ENCODE results near the gene GORAB. TPM values are rescaled to one million over a fixed set of nuclear protein-coding genes. Genes with fewer than 3 reads are reported as not detected.
A peak's percentile ranks its signal among the peaks of the same experiment; 100 is the strongest.

Gene GORAB
- polyA plus RNA-seq, 4 donors = 18.3 to 21.2 (median 20.9) TPM

DNA sequence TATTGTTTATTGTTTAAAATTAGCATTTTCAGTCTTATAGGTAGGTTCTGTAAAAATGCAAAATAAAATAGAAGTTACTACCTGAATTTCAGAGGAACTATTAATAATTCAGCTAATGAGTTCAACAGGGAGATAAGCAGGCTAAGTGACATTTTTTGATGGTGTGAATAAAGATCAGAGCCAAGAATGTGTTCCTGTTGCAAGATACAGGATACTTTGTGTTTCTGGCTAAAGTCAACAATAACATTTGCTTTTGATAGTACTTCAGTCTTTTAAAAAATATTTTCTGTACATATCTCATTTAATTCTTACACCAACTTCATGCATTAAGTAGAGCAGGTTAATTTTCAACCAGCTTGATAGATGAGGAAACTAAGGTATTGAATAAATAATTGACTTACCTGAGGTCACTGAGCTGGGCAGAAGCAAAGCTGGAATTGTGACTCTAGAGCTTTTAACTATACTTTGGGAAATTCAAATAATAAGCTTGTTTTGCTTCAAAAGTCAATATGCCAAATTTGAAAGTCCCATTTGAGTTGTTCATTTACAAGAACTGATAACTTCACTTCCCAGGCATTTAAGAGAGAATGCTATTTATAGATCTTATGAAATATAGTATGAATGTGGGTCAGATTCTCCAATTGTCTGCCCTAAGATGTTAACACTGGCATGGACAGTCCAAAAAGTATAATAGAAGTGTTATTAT lies 6.0 kb downstream of the GORAB start:
- DNase-seq (ENCODE audit: low read depth in 4 of 4, low spot score in 3 of 4) = no peak

- no peak for DNase-seq (ENCODE audit: low read depth in 4 of 4, low spot score in 3 of 4)
These were observed 6.7 kb downstream of the GORAB start for GRCh38 chr1:170538687-170539086.

GRCh38 chr1:170539154-170539553 lies 7.2 kb downstream of the GORAB start:
- DNase-seq (ENCODE audit: low read depth in 4 of 4, low spot score in 3 of 4) = no peak

DNA sequence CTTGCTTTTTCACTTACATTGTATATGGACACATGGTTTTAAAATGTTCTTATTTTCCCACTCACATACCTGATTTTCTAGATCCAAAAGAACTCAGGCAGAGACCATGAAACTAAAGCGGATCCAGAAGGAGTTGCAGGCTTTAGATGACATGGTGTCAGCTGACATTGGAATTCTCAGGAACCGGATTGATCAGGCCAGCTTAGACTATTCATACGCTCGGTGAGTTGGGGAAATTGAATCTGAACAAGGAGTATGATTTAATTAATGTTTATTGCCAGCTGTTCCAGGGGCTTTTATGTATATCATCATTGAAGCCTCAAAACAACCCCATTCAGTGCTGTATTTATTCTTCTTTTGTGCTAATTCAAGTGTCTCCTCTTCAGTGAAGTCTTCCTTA lies 12.7 kb downstream of the GORAB start:
- DNase-seq (ENCODE audit: low read depth in 4 of 4, low spot score in 3 of 4) = no peak

GRCh38 chr1:170545476-170545875 lies 13.5 kb downstream of the GORAB start:
- DNase-seq (ENCODE audit: low read depth in 4 of 4, low spot score in 3 of 4) = no peak

DNA sequence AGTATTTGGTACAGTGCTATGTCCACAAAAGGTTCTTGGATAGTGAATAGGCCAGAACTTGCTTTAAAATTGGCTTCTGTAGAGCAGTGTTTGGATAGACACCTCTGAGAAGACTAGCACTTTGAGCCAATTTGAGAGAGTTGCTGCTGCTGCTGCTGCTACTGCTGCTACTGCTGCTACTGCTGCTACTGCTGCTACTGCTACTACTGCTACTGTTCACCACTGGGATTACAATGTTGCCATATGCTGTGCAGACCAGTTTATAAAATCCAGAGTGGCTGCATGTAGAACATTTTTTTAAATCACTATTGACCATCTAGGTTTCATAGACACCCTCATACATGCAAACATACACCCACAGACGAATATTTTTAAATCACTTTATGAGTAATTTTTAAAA lies 15.3 kb downstream of the GORAB start:
- DNase-seq (ENCODE audit: low read depth in 4 of 4, low spot score in 3 of 4) = no peak

- no peak for DNase-seq (ENCODE audit: low read depth in 4 of 4, low spot score in 3 of 4)
These were observed 16.5 kb downstream of the GORAB start for GRCh38 chr1:170548497-170548896.

GRCh38 chr1:170555370-170555769 lies 23.4 kb downstream of the GORAB start:
- DNase-seq (ENCODE audit: low read depth in 4 of 4, low spot score in 3 of 4) = no peak

DNA sequence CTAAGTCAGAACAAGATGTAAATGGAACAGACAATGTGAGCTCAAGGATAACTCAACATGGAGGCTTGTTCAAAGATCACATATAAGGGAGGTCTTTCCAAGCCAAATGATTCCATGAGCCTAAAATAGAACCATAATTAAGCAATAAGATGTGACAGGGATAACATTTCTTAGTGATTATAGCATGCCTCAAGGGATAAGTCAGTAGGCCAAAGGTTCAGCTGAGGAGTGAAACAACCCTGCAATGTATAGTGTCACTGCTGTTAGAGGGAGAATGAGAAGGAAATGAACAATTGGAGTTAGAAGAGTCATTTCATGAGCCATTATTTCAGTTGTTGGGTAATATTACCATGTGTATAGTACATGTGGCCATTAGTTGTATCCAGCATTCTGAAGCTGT lies 25.0 kb downstream of the GORAB start:
- no peak for DNase-seq (ENCODE audit: low read depth in 4 of 4, low spot score in 3 of 4)

DNA sequence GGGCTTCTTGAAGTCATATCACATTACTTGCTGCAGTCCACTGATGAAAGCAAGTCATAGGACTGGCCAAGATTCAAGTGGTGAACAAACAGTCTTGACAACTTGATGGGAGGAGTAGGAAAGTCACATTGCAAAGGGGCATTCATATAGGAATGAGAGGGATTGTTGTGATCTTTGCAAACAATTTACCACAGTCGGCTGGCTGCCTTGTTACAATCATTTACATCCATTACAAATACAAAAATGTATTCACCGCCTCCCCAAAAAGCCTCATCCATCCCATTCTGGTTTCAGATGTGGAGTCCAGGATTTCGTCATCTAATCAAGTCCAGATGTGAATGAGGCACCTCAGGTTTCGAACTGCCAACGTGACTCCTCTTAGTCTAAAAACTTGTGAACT lies 26.8 kb downstream of the GORAB start:
- DNase-seq (ENCODE audit: low read depth in 4 of 4, low spot score in 3 of 4) = no peak

DNA sequence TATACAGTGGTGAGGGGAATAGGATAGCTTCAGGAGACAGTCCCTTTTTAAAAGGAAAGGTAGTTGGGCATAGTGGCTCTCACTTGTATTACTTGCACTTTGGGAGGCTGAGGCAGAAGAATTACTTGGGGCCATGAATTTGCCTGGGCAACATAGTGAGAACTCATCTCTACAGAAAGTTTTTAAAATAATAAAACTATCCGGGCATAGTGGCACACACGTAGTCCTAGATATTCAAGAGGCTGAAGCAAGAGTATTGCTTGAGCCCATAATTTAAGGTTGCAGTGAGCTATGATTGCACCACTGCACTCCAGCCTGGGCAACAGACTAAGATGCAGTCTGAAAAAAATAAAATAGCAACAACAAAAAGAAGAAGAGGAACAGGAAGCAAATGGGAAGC lies 27.2 kb downstream of the GORAB start:
- no peak for DNase-seq (ENCODE audit: low read depth in 4 of 4, low spot score in 3 of 4)

- DNase-seq (ENCODE audit: low read depth in 4 of 4, low spot score in 3 of 4) = no peak
These were observed 28.8 kb downstream of the GORAB start for GRCh38 chr1:170560681-170561285.

DNA sequence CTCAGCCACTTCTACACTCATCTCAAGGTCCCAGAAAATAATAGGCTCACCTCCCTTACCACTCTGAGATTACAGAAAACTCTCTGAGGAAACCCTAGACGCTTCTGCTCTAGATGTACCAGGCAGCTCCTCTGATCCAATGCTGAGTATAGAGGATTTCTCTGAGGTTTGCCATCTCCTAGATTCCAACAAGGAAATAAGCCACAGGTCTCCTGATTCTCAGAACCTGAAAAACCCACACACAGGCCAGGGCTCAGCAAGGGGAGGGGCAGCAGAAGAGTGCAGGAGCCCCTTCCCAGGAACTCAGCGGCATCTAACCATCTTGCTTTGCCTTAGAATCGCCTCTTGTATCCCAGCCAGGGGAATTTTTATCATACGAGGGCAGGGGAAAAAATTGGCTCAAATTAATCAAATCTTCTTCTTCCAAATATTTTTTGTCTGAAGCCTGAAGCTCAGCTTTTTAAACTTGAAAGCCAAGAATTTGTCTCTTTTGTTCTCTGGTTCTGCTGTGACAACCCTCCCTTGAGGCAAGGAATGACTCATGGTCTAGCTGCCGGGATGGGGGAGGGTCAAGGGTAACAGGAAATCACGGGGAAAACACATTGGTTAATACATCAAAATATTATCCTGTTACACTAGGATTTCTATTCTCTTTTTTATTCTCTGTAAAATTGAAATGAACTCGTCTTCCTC lies 30.8 kb downstream of the GORAB start:
- DNase-seq (ENCODE audit: low read depth in 4 of 4, low spot score in 3 of 4) = peak in 3 of 4 donors; percentile 10 to 16 (median 14)

- no peak for DNase-seq (ENCODE audit: low read depth in 4 of 4, low spot score in 3 of 4)
These were observed 35.2 kb downstream of the GORAB start for GRCh38 chr1:170567214-170567613.

- DNase-seq (ENCODE audit: low read depth in 4 of 4, low spot score in 3 of 4) = no peak
These were observed 36.2 kb downstream of the GORAB start for GRCh38 chr1:170568197-170568596.

DNA sequence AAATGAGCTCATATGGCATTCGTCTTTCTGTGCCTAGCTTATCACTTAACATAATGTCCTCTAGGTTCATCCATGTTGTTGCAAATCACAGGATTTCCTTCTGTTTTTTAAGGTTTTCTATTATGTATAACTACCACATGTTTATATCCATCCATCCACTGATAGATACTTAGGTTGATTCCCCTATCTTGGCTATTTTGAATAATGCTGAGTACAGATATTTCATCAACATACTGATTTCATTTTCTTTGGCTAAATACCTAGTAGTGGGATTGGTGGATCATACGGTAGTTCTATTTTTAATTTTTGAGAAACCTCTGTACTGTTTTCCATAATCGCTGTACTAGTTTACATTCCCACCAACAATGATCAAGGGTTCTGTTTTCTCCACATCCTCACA lies 45.0 kb downstream of the GORAB start:
- no peak for DNase-seq (ENCODE audit: low read depth in 4 of 4, low spot score in 3 of 4)

GRCh38 chr1:170578359-170578758 lies 46.4 kb downstream of the GORAB start:
- no peak for DNase-seq (ENCODE audit: low read depth in 4 of 4, low spot score in 3 of 4)

GRCh38 chr1:170580636-170581440 lies 48.9 kb downstream of the GORAB start:
- DNase-seq (ENCODE audit: low read depth in 4 of 4, low spot score in 3 of 4) = no peak

- no peak for DNase-seq (ENCODE audit: low read depth in 4 of 4, low spot score in 3 of 4)
These were observed 51.2 kb downstream of the GORAB start for GRCh38 chr1:170583186-170583585.

DNA sequence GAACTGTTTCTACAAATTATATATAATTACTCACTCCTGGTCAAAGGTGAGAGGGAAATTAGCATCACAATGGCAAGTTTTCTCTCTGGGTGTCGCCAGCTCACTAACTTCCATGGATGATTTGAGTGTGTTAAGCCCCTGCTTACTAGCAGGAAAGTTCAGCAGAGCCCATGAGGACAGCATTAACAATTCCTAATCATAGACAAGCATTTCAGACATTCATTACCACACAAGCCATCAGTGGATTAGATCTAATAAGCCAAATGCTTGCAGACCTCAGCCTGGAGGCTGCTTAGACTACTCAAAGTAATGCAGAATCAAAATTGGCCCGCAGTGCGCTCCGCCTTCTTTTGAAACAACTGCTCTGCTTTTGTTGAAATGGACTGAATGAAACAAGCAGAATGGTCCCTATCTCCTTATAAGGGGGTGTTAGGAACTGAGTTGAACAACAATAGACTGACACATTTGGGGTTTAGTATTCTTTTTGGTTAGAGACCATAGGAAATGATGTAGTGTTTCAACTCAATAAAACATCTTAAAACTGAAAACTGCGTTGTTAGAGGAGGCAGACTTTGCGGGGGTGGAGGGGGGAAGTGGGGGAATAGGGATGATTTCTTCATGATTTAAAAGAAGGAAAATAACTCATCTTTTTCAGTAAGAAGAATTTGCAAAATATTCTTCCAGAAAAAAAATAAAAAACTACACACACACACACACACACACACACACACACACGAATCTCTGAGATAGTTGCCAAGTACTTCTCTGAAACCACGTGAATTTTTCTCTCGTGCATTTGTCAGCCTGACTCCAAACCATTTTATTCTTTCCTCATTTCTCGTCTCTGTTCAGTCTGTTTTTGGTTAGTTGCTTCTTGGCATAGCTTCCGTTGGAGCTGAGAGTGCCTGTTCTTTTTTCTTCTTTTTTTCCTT lies 54.6 kb downstream of the GORAB start:
- no peak for DNase-seq (ENCODE audit: low read depth in 4 of 4, low spot score in 3 of 4)
